ENCODE results near the gene ANP32E. TPM values are rescaled to one million over a fixed set of nuclear protein-coding genes. Genes with fewer than 3 reads are reported as not detected.

ANP32E gene
- polyA plus RNA-seq, 1 of the 3 experiments (the other 2 are of a cell fraction), result 8.2 TPM

DNA sequence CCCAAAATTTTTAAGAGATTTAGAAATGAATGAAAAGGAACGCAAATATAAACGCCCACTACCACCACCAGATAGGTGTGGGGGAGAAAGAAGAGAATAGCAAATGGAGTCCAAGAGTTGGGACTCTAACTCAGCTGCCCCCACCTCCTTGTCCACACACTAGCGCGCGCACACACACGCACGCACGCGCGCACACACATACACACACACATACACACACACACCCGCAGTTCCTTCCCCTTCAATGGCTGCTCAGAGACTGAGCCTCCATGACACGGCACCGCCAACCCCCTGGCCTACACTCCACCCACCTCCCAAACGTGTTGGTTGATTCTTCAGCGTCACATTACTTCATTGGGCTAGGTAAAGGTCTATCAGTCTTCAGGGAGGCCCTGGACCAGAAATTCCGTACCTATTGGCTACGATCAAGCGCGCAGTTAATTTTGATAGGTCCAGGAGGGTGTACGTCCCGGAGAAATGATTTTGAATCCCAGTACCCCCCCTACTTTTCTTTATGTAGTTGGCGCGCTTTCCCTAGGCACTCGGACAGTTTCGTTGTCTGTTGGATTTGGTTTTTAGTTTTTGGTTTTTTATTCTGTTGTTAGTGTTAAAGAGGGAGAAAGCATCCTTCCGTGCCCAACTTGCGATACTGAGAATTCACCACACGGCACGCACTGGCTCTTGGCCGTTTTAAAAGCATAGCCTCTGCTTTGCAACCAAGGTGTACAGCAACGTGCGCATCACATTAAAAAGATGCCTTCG is at the start of gene ANP32E (continued):
- TF ChIP-seq RAD21 (IDR thresholded peaks at IDR 0.05; ENCODE audit: low read length), result no peak
- peak; percentile 73; the same call in 1 of the 2 replicates for TF ChIP-seq FOXM1 (IDR thresholded peaks at IDR 0.05; ENCODE audit: low read depth)
- peak; percentile 95 for TF ChIP-seq POLR2AphosphoS5 (IDR thresholded peaks at IDR 0.05; ENCODE audit: low read depth, low read length)
- TF ChIP-seq, protein P1, sequence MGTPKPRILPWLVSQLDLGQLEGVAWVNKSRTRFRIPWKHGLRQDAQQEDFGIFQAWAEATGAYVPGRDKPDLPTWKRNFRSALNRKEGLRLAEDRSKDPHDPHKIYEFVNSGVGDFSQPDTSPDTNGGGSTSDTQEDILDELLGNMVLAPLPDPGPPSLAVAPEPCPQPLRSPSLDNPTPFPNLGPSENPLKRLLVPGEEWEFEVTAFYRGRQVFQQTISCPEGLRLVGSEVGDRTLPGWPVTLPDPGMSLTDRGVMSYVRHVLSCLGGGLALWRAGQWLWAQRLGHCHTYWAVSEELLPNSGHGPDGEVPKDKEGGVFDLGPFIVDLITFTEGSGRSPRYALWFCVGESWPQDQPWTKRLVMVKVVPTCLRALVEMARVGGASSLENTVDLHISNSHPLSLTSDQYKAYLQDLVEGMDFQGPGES (IDR thresholded peaks at IDR 0.05; ENCODE audit: low read depth, low read length), result peak; percentile 93
- peak; percentile 100 for TF ChIP-seq TAF1 (IDR thresholded peaks at IDR 0.05; ENCODE audit: borderline replicate concordance, low read depth, low read length)
- TF ChIP-seq EP300 (IDR thresholded peaks at IDR 0.05; ENCODE audit: borderline replicate concordance in 1 of 2, low read depth in 1 of 2, low read length in 1 of 2), result no peak
- no peak for TF ChIP-seq EZH2phosphoT487 (IDR thresholded peaks at IDR 0.05; ENCODE audit: borderline replicate concordance, low read depth)
- TF ChIP-seq CHD2 (IDR thresholded peaks at IDR 0.05; ENCODE audit: low read length, partially characterized antibody), result peak; percentile 91
- TF ChIP-seq YY1 (IDR thresholded peaks at IDR 0.05; ENCODE audit: low read depth), result peak; percentile 88
- no peak for TF ChIP-seq RXRA (IDR thresholded peaks at IDR 0.05; ENCODE audit: borderline replicate concordance, low read depth)
- TF ChIP-seq SIN3A (IDR thresholded peaks at IDR 0.05; ENCODE audit: borderline replicate concordance, low read depth, low read length), result peak; percentile 90

DNA sequence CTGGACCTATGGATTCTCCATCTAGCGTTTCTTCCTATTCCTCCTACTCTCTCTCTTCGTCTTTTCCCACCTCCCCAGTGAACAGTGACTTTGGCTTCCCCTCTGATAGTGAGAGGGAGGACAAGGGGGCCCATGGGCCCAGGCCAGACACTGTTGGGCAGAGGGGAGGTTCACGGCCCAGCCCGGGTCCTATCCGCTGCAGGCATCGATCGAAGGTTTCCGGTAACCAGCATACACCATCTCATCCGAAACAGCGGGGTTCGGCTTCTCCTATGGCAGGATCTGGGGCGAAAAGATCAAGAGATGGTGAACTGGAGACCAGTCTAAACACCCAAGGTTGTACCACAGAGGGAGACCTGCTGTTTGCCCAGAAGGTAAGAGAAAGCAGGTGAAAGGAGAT is 47.3 kb upstream of the ANP32E start:
- POLR2A ChIA-PET, result no interaction called here
- Histone ChIP-seq H3K27me3 (ENCODE audit: insufficient read depth) (no peaks in the 10 kb centered on the region), H3K27ac (ENCODE audit: low read depth in 2 of 2, low read length in 1 of 2) (no peak overlapping the region), H3K4me2 (peak overlapping the region; percentile 41; the same call in 1 of the 2 replicates), H4K20me1 (ENCODE audit: insufficient read depth) (no peaks in the 10 kb centered on the region), H3K4me3 (ENCODE audit: low read depth in 2 of 2, low read length in 1 of 2) (peak overlapping the region in 1 of 2 experiments; percentile 52; a peak in 2 of 4 replicates), H3K9me2 (no peaks in the 10 kb centered on the region), H3F3A (replicated peaks; ENCODE audit: insufficient read depth) (peaks cover 5% of the 10 kb centered on the region), H3K36me3 (replicated peaks in 1 of 2; ENCODE audit: control insufficient read depth in 1 of 2, insufficient read depth in 2 of 2, low read length in 1 of 2) (no peaks in the 10 kb centered on the region), H3K4me1 (ENCODE audit: control insufficient read depth in 1 of 2, insufficient read depth in 2 of 2, low read depth in 1 of 2, low read length in 1 of 2) (peaks cover 4 to 14% of the 10 kb centered on the region in 2 experiments; a peak in 1 of 4 replicates), H3K79me2 (ENCODE audit: insufficient read depth) (no peaks in the 10 kb centered on the region; the same call in 1 of the 2 replicates), H2AFZ (ENCODE audit: low read depth) (no peak overlapping the region), H3K9ac (no peak overlapping the region), H3K9me3 (no peaks in the 10 kb centered on the region)
- 93% methylated on average over 12 of the region's 12 CpGs for WGBS (ENCODE audit: low lambda C conversion rate)
- no peak for DNase-seq
- no peak for TF ChIP-seq ELF1 (IDR thresholded peaks at IDR 0.05)
- TF ChIP-seq, protein P2, sequence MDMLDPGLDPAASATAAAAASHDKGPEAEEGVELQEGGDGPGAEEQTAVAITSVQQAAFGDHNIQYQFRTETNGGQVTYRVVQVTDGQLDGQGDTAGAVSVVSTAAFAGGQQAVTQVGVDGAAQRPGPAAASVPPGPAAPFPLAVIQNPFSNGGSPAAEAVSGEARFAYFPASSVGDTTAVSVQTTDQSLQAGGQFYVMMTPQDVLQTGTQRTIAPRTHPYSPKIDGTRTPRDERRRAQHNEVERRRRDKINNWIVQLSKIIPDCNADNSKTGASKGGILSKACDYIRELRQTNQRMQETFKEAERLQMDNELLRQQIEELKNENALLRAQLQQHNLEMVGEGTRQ (IDR thresholded peaks at IDR 0.05; ENCODE audit: borderline replicate concordance, low read depth, low read length), result no peak
- TF ChIP-seq EP300 (IDR thresholded peaks at IDR 0.05; ENCODE audit: borderline replicate concordance in 1 of 2, low read depth in 1 of 2, low read length in 1 of 2), result no peak
- TF ChIP-seq YY1 (IDR thresholded peaks at IDR 0.05; ENCODE audit: low read depth), result no peak
- no peak for TF ChIP-seq RFX5 (IDR thresholded peaks at IDR 0.05; ENCODE audit: low read length)
- no peak for TF ChIP-seq FOSL2 (IDR thresholded peaks at IDR 0.05; ENCODE audit: borderline replicate concordance, low read depth)
- TF ChIP-seq, protein P1 (IDR thresholded peaks at IDR 0.05; ENCODE audit: low read depth, low read length), result no peak
- TF ChIP-seq GABPA (IDR thresholded peaks at IDR 0.05; ENCODE audit: low read depth), result no peak
- no peak for TF ChIP-seq EZH2phosphoT487 (IDR thresholded peaks at IDR 0.05; ENCODE audit: borderline replicate concordance, low read depth)
- no peak for TF ChIP-seq GATA2 (CRISPR knock-in tag; IDR thresholded peaks at IDR 0.05)
- TF ChIP-seq FOXM1 (IDR thresholded peaks at IDR 0.05; ENCODE audit: low read depth), result no peak
- CTCF ChIA-PET, result interaction anchor here (3.4 to 6.2 kb wide), 2 partner anchors 12 to 25 kb away, joined by 20 to 110 read pairs; partner anchors contain the start of genes C1orf54 and CA14

All from SK-N-SH (cell line).